HG03432 (cell line): ENCODE measurements around the gene SARDH.

Source experiments
- ATAC-seq: cut with Tn5 transposase; IDR thresholded peaks from one replicate; pipeline ENCODE4 v1.9.1; 2021; ENCODE audit warnings: mild to moderate bottlenecking, moderate library complexity; ENCODE audit not compliant: unreplicated experiment

Gene SARDH

GRCh38 chr9:133737774-133738639 lies at the start of gene SARDH:
Gene SARDH (minus strand): TSS chr9:133738352. CDS start chr9:133734173, 4,179 bp downstream.
- ATAC-seq: no peak

GRCh38 chr9:133787754-133788025 lies 49.5 kb upstream of the SARDH start:
- peak; percentile 43 for ATAC-seq

- ATAC-seq: no peak
Observed at GRCh38 chr9:133786907-133787753, 49.0 kb upstream of the SARDH start.

GRCh38 chr9:133786371-133786753 lies 48.2 kb upstream of the SARDH start:
- peak; percentile 50 for ATAC-seq

- no peak for ATAC-seq
Observed at GRCh38 chr9:133785753-133786370, 47.7 kb upstream of the SARDH start.

- no peak for ATAC-seq
Observed at GRCh38 chr9:133784731-133785561, 46.8 kb upstream of the SARDH start.

- no peak for ATAC-seq
Observed at GRCh38 chr9:133783331-133783731, 45.2 kb upstream of the SARDH start.

GRCh38 chr9:133782157-133783130 lies 44.3 kb upstream of the SARDH start:
- no peak for ATAC-seq

- no peak for ATAC-seq
Observed at GRCh38 chr9:133781828-133782135, 43.6 kb upstream of the SARDH start.

- ATAC-seq: no peak
Observed at GRCh38 chr9:133780962-133781827, 43.0 kb upstream of the SARDH start.

- ATAC-seq: no peak
Observed at GRCh38 chr9:133780404-133780945, 42.3 kb upstream of the SARDH start.

GRCh38 chr9:133779516-133780403 lies 41.6 kb upstream of the SARDH start:
- ATAC-seq: no peak

- no peak for ATAC-seq
Observed at GRCh38 chr9:133779081-133779480, 40.9 kb upstream of the SARDH start.

- ATAC-seq: no peak
Observed at GRCh38 chr9:133778336-133779013, 40.3 kb upstream of the SARDH start.

GRCh38 chr9:133777871-133778270 lies 39.7 kb upstream of the SARDH start:
- no peak for ATAC-seq

GRCh38 chr9:133777068-133777791 lies 39.1 kb upstream of the SARDH start:
- ATAC-seq: no peak
